RWPE2 (cell line): ENCODE results near the gene HNRNPA0.

Source experiments
- ATAC-seq: fragments of 200-7000 bp; cut with Tn5 transposase; 3 replicates; pipeline ENCODE4 v1.9.1; 2021; ENCODE audit warnings: low read depth
- DNase-seq: peaks from one replicate; pipeline ENCODE4 v3.0.0-alpha.2; 2020; ENCODE audit warnings: low spot score
- H3K27ac ChIP-seq: fragments of 450-650 bp; 2 replicates; pipeline ENCODE4 v1.5.1; 2017; ENCODE audit warnings: mild to moderate bottlenecking; ENCODE audit not compliant: poor library complexity, severe bottlenecking
- H3K27me3 ChIP-seq: fragments of 250-450 bp; sonication (Bioruptor Pico); 2 replicates; pipeline ENCODE4 v1.5.1; 2021; ENCODE audit warnings: mild to moderate bottlenecking, moderate library complexity; ENCODE audit not compliant: insufficient read depth, poor library complexity, severe bottlenecking
- H3K36me3 ChIP-seq: fragments of 250-450 bp; sonication (Bioruptor Pico); 2 replicates; pipeline ENCODE4 v1.5.1; 2020; ENCODE audit warnings: low read depth, mild to moderate bottlenecking, moderate library complexity
- H3K4me1 ChIP-seq: fragments of 250-450 bp; sonication (Bioruptor Pico); 2 replicates; pipeline ENCODE4 v1.5.1; 2021; ENCODE audit warnings: mild to moderate bottlenecking, moderate library complexity; ENCODE audit not compliant: insufficient read depth, poor library complexity, severe bottlenecking
- H3K4me3 ChIP-seq: fragments of 250-450 bp; sonication (Bioruptor Pico); 2 replicates; pipeline ENCODE4 v1.5.1; 2021; ENCODE audit warnings: mild to moderate bottlenecking, moderate library complexity; ENCODE audit not compliant: severe bottlenecking
- H3K9me3 ChIP-seq: fragments of 250-450 bp; sonication (Bioruptor Pico); 2 replicates; pipeline ENCODE4 v1.5.1; 2021; ENCODE audit warnings: mild to moderate bottlenecking, moderate library complexity; ENCODE audit not compliant: severe bottlenecking
- TF ChIP-seq, protein P1 (sequence below): fragments of 450-650 bp; IDR thresholded peaks from one replicate; pipeline ENCODE4 v1.5.1; 2017; ENCODE audit warnings: mild to moderate bottlenecking, moderate library complexity; ENCODE audit not compliant: poor library complexity, severe bottlenecking

Gene HNRNPA0

DNA sequence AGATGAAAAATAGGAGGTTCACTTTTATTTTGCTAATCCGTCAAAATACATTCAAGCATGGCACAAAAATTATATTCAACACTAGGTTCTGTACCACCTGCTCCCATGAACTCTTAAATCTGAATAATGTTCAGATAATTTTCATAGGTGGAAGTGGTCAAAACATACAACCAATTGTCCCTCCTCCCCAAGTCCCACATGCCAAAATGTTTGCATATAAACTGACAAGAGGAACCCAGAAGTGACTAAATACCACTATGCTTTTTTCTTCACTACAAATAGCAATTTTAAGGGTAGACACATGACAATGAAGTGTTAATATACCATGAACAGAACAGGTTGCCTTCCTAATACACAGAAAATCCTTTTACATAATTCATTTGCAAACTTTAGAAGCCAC lies 3.7 kb downstream of the HNRNPA0 start:
- H3K27me3 ChIP-seq: no peaks in the 10 kb centered on the region
- H3K27ac ChIP-seq: no peak overlapping the region
- peaks cover 38% of the 10 kb centered on the region for H3K36me3 ChIP-seq
- no peak for ATAC-seq
- TF ChIP-seq, protein P1, sequence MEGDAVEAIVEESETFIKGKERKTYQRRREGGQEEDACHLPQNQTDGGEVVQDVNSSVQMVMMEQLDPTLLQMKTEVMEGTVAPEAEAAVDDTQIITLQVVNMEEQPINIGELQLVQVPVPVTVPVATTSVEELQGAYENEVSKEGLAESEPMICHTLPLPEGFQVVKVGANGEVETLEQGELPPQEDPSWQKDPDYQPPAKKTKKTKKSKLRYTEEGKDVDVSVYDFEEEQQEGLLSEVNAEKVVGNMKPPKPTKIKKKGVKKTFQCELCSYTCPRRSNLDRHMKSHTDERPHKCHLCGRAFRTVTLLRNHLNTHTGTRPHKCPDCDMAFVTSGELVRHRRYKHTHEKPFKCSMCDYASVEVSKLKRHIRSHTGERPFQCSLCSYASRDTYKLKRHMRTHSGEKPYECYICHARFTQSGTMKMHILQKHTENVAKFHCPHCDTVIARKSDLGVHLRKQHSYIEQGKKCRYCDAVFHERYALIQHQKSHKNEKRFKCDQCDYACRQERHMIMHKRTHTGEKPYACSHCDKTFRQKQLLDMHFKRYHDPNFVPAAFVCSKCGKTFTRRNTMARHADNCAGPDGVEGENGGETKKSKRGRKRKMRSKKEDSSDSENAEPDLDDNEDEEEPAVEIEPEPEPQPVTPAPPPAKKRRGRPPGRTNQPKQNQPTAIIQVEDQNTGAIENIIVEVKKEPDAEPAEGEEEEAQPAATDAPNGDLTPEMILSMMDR: no peak
- H3K9me3 ChIP-seq: no peaks in the 10 kb centered on the region
- H3K4me3 ChIP-seq: no peak overlapping the region
- H3K4me1 ChIP-seq: peaks cover 6% of the 10 kb centered on the region
- no peak for DNase-seq

DNA sequence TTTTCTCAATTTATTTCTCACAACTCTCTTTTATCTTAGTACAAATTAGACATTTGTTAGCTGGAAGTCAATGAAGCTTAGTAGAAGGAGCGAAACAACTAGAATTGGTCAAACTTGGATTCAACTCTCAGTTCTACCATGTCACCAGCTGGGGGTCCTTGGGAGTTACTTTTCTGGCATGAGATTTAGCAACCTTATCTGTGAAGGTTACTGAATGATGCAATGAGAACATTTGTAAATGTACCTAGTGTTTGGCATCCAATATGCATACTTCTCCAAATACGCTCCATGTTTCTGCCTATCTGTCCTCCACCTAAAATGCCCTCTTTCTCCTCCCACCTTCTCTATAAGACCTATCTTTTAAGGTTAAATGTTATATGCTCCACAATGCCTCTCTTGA lies 6.3 kb downstream of the HNRNPA0 start:
- ATAC-seq (no peak), DNase-seq (no peak)
- no peaks in the 10 kb centered on the region for H3K27me3 ChIP-seq
- H3K36me3 ChIP-seq: peaks cover 31% of the 10 kb centered on the region
- peaks cover 6% of the 10 kb centered on the region for H3K4me1 ChIP-seq
- no peaks in the 10 kb centered on the region for H3K9me3 ChIP-seq
- TF ChIP-seq, protein P1: no peak
- H3K4me3 ChIP-seq: no peak overlapping the region
- no peak overlapping the region for H3K27ac ChIP-seq

- DNase-seq: no peak
- no peaks in the 10 kb centered on the region for H3K4me1 ChIP-seq
- H3K9me3 ChIP-seq: no peaks in the 10 kb centered on the region
- no peak overlapping the region for H3K27ac ChIP-seq
- no peaks in the 10 kb centered on the region for H3K27me3 ChIP-seq
- no peaks in the 10 kb centered on the region for H3K36me3 ChIP-seq
- no peak overlapping the region for H3K4me3 ChIP-seq
- TF ChIP-seq, protein P1: peak; percentile 91
- ATAC-seq: peak; percentile 82
These were observed 11.0 kb downstream of the HNRNPA0 start for GRCh38 chr5:137743031-137743640.

DNA sequence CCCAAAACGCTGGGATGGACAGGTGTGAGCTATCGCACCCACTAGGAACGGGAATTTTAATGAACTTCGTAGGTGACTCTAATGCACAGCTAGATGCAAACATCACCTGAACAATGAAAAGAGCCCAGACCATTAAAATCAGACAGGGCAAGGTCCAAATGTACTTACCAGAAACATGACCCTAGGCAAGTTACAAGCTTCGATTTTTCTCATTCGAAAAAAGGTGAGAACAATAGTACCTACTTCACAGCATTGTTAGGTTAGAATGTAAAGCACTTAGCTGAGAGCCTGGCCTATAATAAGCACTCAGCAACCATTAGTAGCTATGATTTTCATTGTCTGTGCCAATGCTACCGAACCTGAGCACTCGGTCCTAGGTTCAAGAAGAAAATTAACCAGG lies 12.4 kb downstream of the HNRNPA0 start:
- TF ChIP-seq, protein P1: no peak
- no peak for ATAC-seq

DNA sequence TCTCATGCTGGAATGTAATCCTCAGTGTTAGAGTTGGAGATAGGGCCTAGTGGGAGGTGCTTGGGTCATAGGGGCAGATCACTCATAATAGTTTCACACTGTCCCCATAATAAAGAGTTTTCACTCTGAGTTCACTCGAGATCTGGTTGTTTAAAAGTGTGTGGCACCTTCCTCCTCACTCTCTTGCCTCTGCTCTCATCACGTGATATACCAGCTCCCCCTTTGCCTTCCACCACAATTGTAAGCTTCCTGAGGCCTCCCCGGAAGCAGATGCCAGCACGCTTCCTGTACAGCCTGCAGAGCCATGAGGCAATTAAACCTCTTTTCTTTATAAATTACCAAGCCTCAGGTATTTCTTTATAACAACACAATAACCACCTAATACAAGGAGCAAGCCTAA lies 14.4 kb downstream of the HNRNPA0 start:
- Histone ChIP-seq H3K4me3 (no peak overlapping the region), H3K27ac (no peak overlapping the region), H3K27me3 (no peaks in the 10 kb centered on the region), H3K9me3 (no peaks in the 10 kb centered on the region), H3K4me1 (peaks cover 6% of the 10 kb centered on the region), H3K36me3 (no peaks in the 10 kb centered on the region)
- ATAC-seq (no peak), DNase-seq (no peak)
- TF ChIP-seq, protein P1: no peak

More for the DNA sequence above, 12.4 kb downstream of the HNRNPA0 start:
- Histone ChIP-seq H3K4me1 (peaks cover 6% of the 10 kb centered on the region), H3K4me3 (no peak overlapping the region), H3K9me3 (no peaks in the 10 kb centered on the region), H3K27ac (no peak overlapping the region), H3K36me3 (no peaks in the 10 kb centered on the region), H3K27me3 (no peaks in the 10 kb centered on the region)
- no peak for DNase-seq
